ENCODE measurements around the gene KRT28.

DNA sequence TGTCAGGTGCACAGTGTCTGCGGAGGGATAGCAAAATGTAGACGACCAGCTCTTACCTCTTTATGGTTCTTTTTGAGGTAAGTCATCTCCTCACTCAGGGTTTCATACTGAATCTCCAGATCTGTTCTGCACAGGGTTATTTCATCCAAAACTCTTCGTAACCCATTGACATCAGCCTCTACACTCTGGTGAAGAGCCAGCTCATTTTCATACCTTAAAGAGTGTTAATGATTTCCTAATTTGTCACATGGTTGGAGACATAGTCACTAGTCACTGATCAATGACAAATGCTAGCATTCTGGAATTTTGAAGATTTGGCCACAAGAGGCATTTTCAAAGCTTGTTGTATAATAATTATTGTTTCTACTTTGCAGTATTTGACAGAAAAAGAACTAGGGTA lies 46.0 kb downstream of the KRT28 start:
- TF ChIP-seq, protein P1, sequence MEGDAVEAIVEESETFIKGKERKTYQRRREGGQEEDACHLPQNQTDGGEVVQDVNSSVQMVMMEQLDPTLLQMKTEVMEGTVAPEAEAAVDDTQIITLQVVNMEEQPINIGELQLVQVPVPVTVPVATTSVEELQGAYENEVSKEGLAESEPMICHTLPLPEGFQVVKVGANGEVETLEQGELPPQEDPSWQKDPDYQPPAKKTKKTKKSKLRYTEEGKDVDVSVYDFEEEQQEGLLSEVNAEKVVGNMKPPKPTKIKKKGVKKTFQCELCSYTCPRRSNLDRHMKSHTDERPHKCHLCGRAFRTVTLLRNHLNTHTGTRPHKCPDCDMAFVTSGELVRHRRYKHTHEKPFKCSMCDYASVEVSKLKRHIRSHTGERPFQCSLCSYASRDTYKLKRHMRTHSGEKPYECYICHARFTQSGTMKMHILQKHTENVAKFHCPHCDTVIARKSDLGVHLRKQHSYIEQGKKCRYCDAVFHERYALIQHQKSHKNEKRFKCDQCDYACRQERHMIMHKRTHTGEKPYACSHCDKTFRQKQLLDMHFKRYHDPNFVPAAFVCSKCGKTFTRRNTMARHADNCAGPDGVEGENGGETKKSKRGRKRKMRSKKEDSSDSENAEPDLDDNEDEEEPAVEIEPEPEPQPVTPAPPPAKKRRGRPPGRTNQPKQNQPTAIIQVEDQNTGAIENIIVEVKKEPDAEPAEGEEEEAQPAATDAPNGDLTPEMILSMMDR (IDR thresholded peaks at IDR 0.05): no peak
- TF ChIP-seq EP300 (IDR thresholded peaks at IDR 0.05): no peak
